Measurements from ENCODE around the gene FCHO1.

DNA sequence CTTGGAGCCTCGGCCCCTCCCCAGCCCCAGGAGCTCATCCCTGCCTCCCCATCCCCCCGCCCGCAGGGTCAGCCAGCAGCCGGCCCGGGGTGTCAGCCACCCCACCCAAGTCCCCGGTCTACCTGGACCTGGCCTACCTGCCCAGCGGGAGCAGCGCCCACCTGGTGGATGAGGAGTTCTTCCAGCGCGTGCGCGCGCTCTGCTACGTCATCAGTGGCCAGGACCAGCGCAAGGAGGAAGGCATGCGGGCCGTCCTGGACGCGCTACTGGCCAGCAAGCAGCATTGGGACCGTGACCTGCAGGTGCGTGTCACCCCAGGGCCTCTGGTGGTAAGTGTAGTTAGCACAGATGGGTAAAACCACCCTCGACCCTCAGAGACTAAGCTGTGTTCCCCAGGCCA, 18.1 kb upstream of the FCHO1 start:
- TF ChIP-seq, protein P1, sequence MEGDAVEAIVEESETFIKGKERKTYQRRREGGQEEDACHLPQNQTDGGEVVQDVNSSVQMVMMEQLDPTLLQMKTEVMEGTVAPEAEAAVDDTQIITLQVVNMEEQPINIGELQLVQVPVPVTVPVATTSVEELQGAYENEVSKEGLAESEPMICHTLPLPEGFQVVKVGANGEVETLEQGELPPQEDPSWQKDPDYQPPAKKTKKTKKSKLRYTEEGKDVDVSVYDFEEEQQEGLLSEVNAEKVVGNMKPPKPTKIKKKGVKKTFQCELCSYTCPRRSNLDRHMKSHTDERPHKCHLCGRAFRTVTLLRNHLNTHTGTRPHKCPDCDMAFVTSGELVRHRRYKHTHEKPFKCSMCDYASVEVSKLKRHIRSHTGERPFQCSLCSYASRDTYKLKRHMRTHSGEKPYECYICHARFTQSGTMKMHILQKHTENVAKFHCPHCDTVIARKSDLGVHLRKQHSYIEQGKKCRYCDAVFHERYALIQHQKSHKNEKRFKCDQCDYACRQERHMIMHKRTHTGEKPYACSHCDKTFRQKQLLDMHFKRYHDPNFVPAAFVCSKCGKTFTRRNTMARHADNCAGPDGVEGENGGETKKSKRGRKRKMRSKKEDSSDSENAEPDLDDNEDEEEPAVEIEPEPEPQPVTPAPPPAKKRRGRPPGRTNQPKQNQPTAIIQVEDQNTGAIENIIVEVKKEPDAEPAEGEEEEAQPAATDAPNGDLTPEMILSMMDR (IDR thresholded peaks at IDR 0.05), result no peak
- TF ChIP-seq EP300 (IDR thresholded peaks at IDR 0.05) (no peak), POLR2AphosphoS5 (IDR thresholded peaks at IDR 0.05) (no peak), POLR2A (IDR thresholded peaks at IDR 0.05) (no peak)

All from suprapubic skin (tissue), 4 donors.